ENCODE data around the gene MAD2L1BP. TPM values are rescaled to one million over a fixed set of nuclear protein-coding genes. Genes with fewer than 3 reads are reported as not detected.

MAD2L1BP gene
- total and polyA plus RNA-seq, 2 of the 13 experiments (the other 11 are each of a cell fraction or from before 2014, with no cell fraction given), result 54.2 to 55.5 TPM

GRCh38 chr6:43629104-43629504, 6.5 kb upstream of the MAD2L1BP start, which contains the start of gene GTPBP2 (continued):
- TF ChIP-seq, protein P1, sequence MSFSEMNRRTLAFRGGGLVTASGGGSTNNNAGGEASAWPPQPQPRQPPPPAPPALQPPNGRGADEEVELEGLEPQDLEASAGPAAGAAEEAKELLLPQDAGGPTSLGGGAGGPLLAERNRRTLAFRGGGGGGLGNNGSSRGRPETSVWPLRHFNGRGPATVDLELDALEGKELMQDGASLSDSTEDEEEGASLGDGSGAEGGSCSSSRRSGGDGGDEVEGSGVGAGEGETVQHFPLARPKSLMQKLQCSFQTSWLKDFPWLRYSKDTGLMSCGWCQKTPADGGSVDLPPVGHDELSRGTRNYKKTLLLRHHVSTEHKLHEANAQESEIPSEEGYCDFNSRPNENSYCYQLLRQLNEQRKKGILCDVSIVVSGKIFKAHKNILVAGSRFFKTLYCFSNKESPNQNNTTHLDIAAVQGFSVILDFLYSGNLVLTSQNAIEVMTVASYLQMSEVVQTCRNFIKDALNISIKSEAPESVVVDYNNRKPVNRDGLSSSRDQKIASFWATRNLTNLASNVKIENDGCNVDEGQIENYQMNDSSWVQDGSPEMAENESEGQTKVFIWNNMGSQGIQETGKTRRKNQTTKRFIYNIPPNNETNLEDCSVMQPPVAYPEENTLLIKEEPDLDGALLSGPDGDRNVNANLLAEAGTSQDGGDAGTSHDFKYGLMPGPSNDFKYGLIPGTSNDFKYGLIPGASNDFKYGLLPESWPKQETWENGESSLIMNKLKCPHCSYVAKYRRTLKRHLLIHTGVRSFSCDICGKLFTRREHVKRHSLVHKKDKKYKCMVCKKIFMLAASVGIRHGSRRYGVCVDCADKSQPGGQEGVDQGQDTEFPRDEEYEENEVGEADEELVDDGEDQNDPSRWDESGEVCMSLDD (CRISPR knock-in tag; IDR thresholded peaks at IDR 0.05; ENCODE audit: borderline replicate concordance), result no peak
- TF ChIP-seq HDAC2 (CRISPR knock-in tag; IDR thresholded peaks at IDR 0.05), result 0 out of 2 replicates have a peak, but pooled peaks have one; percentile 22
- 0 out of 2 replicates have a peak, but pooled peaks have one; percentile 20 for TF ChIP-seq CAMTA2 (CRISPR knock-in tag; IDR thresholded peaks at IDR 0.05; ENCODE audit: borderline replicate concordance)
- TF ChIP-seq, protein P2, sequence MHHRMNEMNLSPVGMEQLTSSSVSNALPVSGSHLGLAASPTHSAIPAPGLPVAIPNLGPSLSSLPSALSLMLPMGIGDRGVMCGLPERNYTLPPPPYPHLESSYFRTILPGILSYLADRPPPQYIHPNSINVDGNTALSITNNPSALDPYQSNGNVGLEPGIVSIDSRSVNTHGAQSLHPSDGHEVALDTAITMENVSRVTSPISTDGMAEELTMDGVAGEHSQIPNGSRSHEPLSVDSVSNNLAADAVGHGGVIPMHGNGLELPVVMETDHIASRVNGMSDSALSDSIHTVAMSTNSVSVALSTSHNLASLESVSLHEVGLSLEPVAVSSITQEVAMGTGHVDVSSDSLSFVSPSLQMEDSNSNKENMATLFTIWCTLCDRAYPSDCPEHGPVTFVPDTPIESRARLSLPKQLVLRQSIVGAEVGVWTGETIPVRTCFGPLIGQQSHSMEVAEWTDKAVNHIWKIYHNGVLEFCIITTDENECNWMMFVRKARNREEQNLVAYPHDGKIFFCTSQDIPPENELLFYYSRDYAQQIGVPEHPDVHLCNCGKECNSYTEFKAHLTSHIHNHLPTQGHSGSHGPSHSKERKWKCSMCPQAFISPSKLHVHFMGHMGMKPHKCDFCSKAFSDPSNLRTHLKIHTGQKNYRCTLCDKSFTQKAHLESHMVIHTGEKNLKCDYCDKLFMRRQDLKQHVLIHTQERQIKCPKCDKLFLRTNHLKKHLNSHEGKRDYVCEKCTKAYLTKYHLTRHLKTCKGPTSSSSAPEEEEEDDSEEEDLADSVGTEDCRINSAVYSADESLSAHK (CRISPR knock-in tag; IDR thresholded peaks at IDR 0.05; ENCODE audit: borderline replicate concordance), result peak; percentile 11; the same call in 1 of the 2 replicates
- no peak for TF ChIP-seq BATF2 (CRISPR knock-in tag; IDR thresholded peaks at IDR 0.05)
- peak; percentile 99 for TF ChIP-seq CREM (IDR thresholded peaks at IDR 0.05)
- TF ChIP-seq CREM (CRISPR knock-in tag; IDR thresholded peaks at IDR 0.05), result no peak
- TF ChIP-seq ASH2L (IDR thresholded peaks at IDR 0.05; ENCODE audit: insufficient read length, low read depth, low read length), result no peak
- TF ChIP-seq KMT2A (CRISPR knock-in tag; IDR thresholded peaks at IDR 0.05), result 0 out of 2 replicates have a peak, but pooled peaks have one; percentile 64
- TF ChIP-seq ZNF331 (CRISPR knock-in tag; IDR thresholded peaks at IDR 0.05), result no peak; the same call in 1 of the 2 replicates
- peak; percentile 59; the same call in 1 of the 2 replicates for TF ChIP-seq SOX5 (CRISPR knock-in tag; IDR thresholded peaks at IDR 0.05; ENCODE audit: borderline replicate concordance)
- TF ChIP-seq ZNF652 (CRISPR knock-in tag; IDR thresholded peaks at IDR 0.05; ENCODE audit: borderline replicate concordance, low read depth), result 0 out of 2 replicates have a peak, but pooled peaks have one; percentile 3
- TF ChIP-seq ZNF781 (CRISPR knock-in tag; IDR thresholded peaks at IDR 0.05; ENCODE audit: borderline replicate concordance, not compliant biosample characterization), result no peak
- no peak for TF ChIP-seq MTA1 (CRISPR knock-in tag; IDR thresholded peaks at IDR 0.05; ENCODE audit: borderline replicate concordance)
- no peak for TF ChIP-seq ZNF777 (CRISPR knock-in tag; IDR thresholded peaks at IDR 0.05)
- TF ChIP-seq IRF2 (CRISPR knock-in tag; IDR thresholded peaks at IDR 0.05), result peak; percentile 95
- TF ChIP-seq NR2F1 (CRISPR knock-in tag; IDR thresholded peaks at IDR 0.05), result 0 out of 4 replicates have a peak, but pooled peaks of 1 of the 2 experiments have one; percentile 8
- TF ChIP-seq, protein P3, sequence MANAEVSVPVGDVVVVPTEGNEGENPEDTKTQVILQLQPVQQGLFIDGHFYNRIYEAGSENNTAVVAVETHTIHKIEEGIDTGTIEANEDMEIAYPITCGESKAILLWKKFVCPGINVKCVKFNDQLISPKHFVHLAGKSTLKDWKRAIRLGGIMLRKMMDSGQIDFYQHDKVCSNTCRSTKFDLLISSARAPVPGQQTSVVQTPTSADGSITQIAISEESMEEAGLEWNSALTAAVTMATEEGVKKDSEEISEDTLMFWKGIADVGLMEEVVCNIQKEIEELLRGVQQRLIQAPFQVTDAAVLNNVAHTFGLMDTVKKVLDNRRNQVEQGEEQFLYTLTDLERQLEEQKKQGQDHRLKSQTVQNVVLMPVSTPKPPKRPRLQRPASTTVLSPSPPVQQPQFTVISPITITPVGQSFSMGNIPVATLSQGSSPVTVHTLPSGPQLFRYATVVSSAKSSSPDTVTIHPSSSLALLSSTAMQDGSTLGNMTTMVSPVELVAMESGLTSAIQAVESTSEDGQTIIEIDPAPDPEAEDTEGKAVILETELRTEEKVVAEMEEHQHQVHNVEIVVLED (CRISPR knock-in tag; IDR thresholded peaks at IDR 0.05; ENCODE audit: borderline replicate concordance), result peak; percentile 97
